ENCODE measurements around the gene SLF1. TPM values are rescaled to one million over a fixed set of nuclear protein-coding genes. Genes with fewer than 3 reads are reported as not detected.

SLF1 gene
- total RNA-seq, 6 experiments from 2014 or later, result 3.3 to 6.6 (median 5.0) TPM

GRCh38 chr5:94661086-94661485 is 42.6 kb downstream of the SLF1 start:
- no peak for TF ChIP-seq CTCF (IDR thresholded peaks at IDR 0.05)
- no peak overlapping the region for H3K27ac Mint-ChIP-seq

GRCh38 chr5:94667937-94668336 is 49.5 kb downstream of the SLF1 start:
- no peak for DNase-seq
- peaks cover 22% of the 10 kb centered on the region; the same call in 1 of the 2 replicates for H3K4me1 Mint-ChIP-seq (ENCODE audit: low read depth)
- no peaks in the 10 kb centered on the region for H3K36me3 Mint-ChIP-seq (ENCODE audit: low read depth)
- TF ChIP-seq CTCF (IDR thresholded peaks at IDR 0.05), result no peak
- H3K27me3 Mint-ChIP-seq (ENCODE audit: insufficient read depth), result no peaks in the 10 kb centered on the region; the same call in 1 of the 2 replicates
- no peak overlapping the region for H3K27ac Mint-ChIP-seq
- no peaks in the 10 kb centered on the region for H3K9me3 Mint-ChIP-seq
- H3K4me3 Mint-ChIP-seq, result no peak overlapping the region

More at GRCh38 chr5:94661086-94661485, 42.6 kb downstream of the SLF1 start:
- H3K27me3 Mint-ChIP-seq (ENCODE audit: insufficient read depth), result no peaks in the 10 kb centered on the region
- H3K4me3 Mint-ChIP-seq, result no peak overlapping the region
- no peak for DNase-seq
- H3K9me3 Mint-ChIP-seq, result peaks cover 24% of the 10 kb centered on the region
- no peaks in the 10 kb centered on the region for H3K4me1 Mint-ChIP-seq (ENCODE audit: low read depth)
- peaks cover 36% of the 10 kb centered on the region for H3K36me3 Mint-ChIP-seq (ENCODE audit: low read depth)

- no peak overlapping the region for H3K27ac Mint-ChIP-seq
- no peak for DNase-seq
- H3K4me1 Mint-ChIP-seq (ENCODE audit: low read depth), result peaks cover 31% of the 10 kb centered on the region
- H3K36me3 Mint-ChIP-seq (ENCODE audit: low read depth), result no peaks in the 10 kb centered on the region
- H3K4me3 Mint-ChIP-seq, result no peak overlapping the region
- no peak for TF ChIP-seq CTCF (IDR thresholded peaks at IDR 0.05)
- H3K9me3 Mint-ChIP-seq, result no peaks in the 10 kb centered on the region
- no peaks in the 10 kb centered on the region; the same call in 1 of the 2 replicates for H3K27me3 Mint-ChIP-seq (ENCODE audit: insufficient read depth)
These were observed 52.3 kb downstream of the SLF1 start for GRCh38 chr5:94670726-94671125.

- Mint-ChIP-seq H3K4me3 (no peak overlapping the region), H3K36me3 (ENCODE audit: low read depth) (no peaks in the 10 kb centered on the region), H3K27me3 (ENCODE audit: insufficient read depth) (no peaks in the 10 kb centered on the region; the same call in 1 of the 2 replicates), H3K9me3 (no peaks in the 10 kb centered on the region), H3K4me1 (ENCODE audit: low read depth) (peaks cover 31% of the 10 kb centered on the region), H3K27ac (no peak overlapping the region)
- no peak for TF ChIP-seq CTCF (IDR thresholded peaks at IDR 0.05)
- no peak for DNase-seq
These were observed 54.3 kb downstream of the SLF1 start for GRCh38 chr5:94672746-94673145.

GRCh38 chr5:94674490-94675382 is 56.3 kb downstream of the SLF1 start:
- no peak for TF ChIP-seq CTCF (IDR thresholded peaks at IDR 0.05)
- no peaks in the 10 kb centered on the region for H3K27me3 Mint-ChIP-seq (ENCODE audit: insufficient read depth)
- peaks cover 31% of the 10 kb centered on the region for H3K4me1 Mint-ChIP-seq (ENCODE audit: low read depth)
- no peaks in the 10 kb centered on the region for H3K36me3 Mint-ChIP-seq (ENCODE audit: low read depth)
- no peak overlapping the region for H3K4me3 Mint-ChIP-seq
- H3K27ac Mint-ChIP-seq, result no peak overlapping the region
- no peak for DNase-seq
- no peaks in the 10 kb centered on the region for H3K9me3 Mint-ChIP-seq
